Measurements from ENCODE around the gene C16orf54.
"Not testable (repeated sequence)": the region's sequence is repeated elsewhere in the genome, so short reads cannot be mapped to it uniquely, and the experiment has no call there.

The C16orf54 gene

GRCh38 chr16:29707160-29707559 lies 38.6 kb downstream of the C16orf54 start:
- FAIRE-seq = not testable (repeated sequence)

GRCh38 chr16:29705030-29705429 lies 40.8 kb downstream of the C16orf54 start:
- no peak for FAIRE-seq

GRCh38 chr16:29702269-29702668 lies 43.5 kb downstream of the C16orf54 start:
- FAIRE-seq = no peak

- FAIRE-seq = no peak
Measured at GRCh38 chr16:29701214-29701555, 44.6 kb downstream of the C16orf54 start.

GRCh38 chr16:29700253-29700987 lies 45.4 kb downstream of the C16orf54 start:
- no peak for FAIRE-seq

- FAIRE-seq = no peak
Measured at GRCh38 chr16:29699324-29700219, 46.2 kb downstream of the C16orf54 start.

GRCh38 chr16:29698484-29699323 lies 47.1 kb downstream of the C16orf54 start:
- FAIRE-seq = no peak

GRCh38 chr16:29698042-29698441 lies 47.7 kb downstream of the C16orf54 start:
- no peak for FAIRE-seq

GRCh38 chr16:29697391-29697790 lies 48.4 kb downstream of the C16orf54 start:
- no peak for FAIRE-seq

- no peak for FAIRE-seq
Measured at GRCh38 chr16:29696881-29697331, 48.9 kb downstream of the C16orf54 start.

GRCh38 chr16:29695675-29696074 lies 50.1 kb downstream of the C16orf54 start:
- not testable (repeated sequence) for FAIRE-seq

- no peak for FAIRE-seq
Measured at GRCh38 chr16:29694384-29695195, 51.2 kb downstream of the C16orf54 start.

GRCh38 chr16:29692606-29693005 lies 53.2 kb downstream of the C16orf54 start:
- FAIRE-seq = not testable (repeated sequence)
